SK-N-SH (cell line): ENCODE measurements around the gene ANK2.

ENCODE experiments used
- MXI1 ChIP-seq: IDR thresholded peaks from 2 replicates; pipeline ENCODE4 v1.6.1; 2012; ENCODE audit warnings: mild to moderate bottlenecking, low read depth, low read length, improper control_type of control experiment
- TF ChIP-seq, protein P1 (sequence below): fragments of 200-600 bp; sonication (generic); IDR thresholded peaks from 2 replicates; pipeline ENCODE4 v1.6.1; 2017; ENCODE audit warnings: antibody characterized with exemption, mild to moderate bottlenecking, moderate library complexity
- TF ChIP-seq, protein P2 (sequence below): IDR thresholded peaks from 2 replicates; pipeline ENCODE4 v1.4.0; 2012; ENCODE audit warnings: low read depth, borderline replicate concordance
- TF ChIP-seq, protein P3 (sequence below): IDR thresholded peaks from 2 replicates; pipeline ENCODE4 v1.4.0; 2012; ENCODE audit warnings: low read depth, borderline replicate concordance

DNA sequence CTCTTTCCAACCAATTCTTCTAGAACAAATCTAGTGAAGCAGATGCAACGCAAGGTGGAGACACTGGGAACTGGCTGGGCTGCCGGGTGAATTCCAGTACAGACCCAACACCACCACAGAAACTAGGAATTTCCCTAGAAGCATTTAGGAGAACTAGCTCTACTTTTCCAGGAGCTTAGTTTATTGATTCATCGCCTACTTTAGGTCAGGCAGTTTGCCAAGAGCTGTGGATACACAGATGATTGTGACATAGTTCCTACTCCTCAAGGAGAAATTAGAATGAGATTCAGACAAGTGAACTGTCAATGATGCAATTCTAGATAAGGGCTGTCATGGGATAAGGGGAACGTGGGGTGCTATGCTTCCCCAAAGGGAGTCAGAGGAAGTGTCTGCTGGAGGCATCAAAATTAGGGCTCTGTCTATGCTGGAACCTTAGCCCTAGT, 362.1 kb downstream of the ANK2 start:
- TF ChIP-seq, protein P1, sequence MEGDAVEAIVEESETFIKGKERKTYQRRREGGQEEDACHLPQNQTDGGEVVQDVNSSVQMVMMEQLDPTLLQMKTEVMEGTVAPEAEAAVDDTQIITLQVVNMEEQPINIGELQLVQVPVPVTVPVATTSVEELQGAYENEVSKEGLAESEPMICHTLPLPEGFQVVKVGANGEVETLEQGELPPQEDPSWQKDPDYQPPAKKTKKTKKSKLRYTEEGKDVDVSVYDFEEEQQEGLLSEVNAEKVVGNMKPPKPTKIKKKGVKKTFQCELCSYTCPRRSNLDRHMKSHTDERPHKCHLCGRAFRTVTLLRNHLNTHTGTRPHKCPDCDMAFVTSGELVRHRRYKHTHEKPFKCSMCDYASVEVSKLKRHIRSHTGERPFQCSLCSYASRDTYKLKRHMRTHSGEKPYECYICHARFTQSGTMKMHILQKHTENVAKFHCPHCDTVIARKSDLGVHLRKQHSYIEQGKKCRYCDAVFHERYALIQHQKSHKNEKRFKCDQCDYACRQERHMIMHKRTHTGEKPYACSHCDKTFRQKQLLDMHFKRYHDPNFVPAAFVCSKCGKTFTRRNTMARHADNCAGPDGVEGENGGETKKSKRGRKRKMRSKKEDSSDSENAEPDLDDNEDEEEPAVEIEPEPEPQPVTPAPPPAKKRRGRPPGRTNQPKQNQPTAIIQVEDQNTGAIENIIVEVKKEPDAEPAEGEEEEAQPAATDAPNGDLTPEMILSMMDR: no peak
- TF ChIP-seq, protein P2, sequence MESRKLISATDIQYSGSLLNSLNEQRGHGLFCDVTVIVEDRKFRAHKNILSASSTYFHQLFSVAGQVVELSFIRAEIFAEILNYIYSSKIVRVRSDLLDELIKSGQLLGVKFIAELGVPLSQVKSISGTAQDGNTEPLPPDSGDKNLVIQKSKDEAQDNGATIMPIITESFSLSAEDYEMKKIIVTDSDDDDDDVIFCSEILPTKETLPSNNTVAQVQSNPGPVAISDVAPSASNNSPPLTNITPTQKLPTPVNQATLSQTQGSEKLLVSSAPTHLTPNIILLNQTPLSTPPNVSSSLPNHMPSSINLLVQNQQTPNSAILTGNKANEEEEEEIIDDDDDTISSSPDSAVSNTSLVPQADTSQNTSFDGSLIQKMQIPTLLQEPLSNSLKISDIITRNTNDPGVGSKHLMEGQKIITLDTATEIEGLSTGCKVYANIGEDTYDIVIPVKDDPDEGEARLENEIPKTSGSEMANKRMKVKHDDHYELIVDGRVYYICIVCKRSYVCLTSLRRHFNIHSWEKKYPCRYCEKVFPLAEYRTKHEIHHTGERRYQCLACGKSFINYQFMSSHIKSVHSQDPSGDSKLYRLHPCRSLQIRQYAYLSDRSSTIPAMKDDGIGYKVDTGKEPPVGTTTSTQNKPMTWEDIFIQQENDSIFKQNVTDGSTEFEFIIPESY: no peak
- TF ChIP-seq, protein P3, sequence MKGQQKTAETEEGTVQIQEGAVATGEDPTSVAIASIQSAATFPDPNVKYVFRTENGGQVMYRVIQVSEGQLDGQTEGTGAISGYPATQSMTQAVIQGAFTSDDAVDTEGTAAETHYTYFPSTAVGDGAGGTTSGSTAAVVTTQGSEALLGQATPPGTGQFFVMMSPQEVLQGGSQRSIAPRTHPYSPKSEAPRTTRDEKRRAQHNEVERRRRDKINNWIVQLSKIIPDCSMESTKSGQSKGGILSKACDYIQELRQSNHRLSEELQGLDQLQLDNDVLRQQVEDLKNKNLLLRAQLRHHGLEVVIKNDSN: no peak
- no peak for TF ChIP-seq MXI1
